Mucosa of descending colon (tissue), 3 donors: Measurements from ENCODE around the gene SUPT4H1. TPM values are rescaled to one million over a fixed set of nuclear protein-coding genes. Genes with fewer than 3 reads are reported as not detected.
A peak's percentile ranks its signal among the peaks of the same experiment; 100 is the strongest.

Experiments used
- ATAC-seq: fragments of 200-7000 bp; cut with Tn5 transposase; one replicate; pipeline ENCODE4 v1.9.1; 2020; ENCODE audit warnings: mild to moderate bottlenecking, moderate library complexity
- DNase-seq, 3 donors: peaks; one replicate each; pipeline ENCODE4 v3.0.0-alpha.2; 2020
- H3K36me3 ChIP-seq: fragments of 200-600 bp; one replicate; pipeline ENCODE4 v1.8.0; 2021; ENCODE audit warnings: low read depth, mild to moderate bottlenecking
- H3K4me1 ChIP-seq: fragments of 200-600 bp; one replicate; pipeline ENCODE4 v1.8.0; 2021; ENCODE audit warnings: low read depth, mild to moderate bottlenecking
- H3K4me3 ChIP-seq: fragments of 200-600 bp; one replicate; pipeline ENCODE4 v1.8.0; 2021; ENCODE audit warnings: mild to moderate bottlenecking
- H3K9me3 ChIP-seq: fragments of 200-600 bp; one replicate; pipeline ENCODE4 v1.8.0; 2021; ENCODE audit warnings: mild to moderate bottlenecking
- intact Hi-C, 2 donors: fragments of 100-400 bp; cut with DNase I in 1 of 2; cut with micrococcal nuclease in 1 of 2; formaldehyde crosslinking; loops; one replicate each; pipeline versions ENCODE4 v1.11.0 to v1.11.1; 2022; cut with DNase I, micrococcal nuclease
- total RNA-seq, 3 donors: library from RNA; stranded (reverse); fragmentation: NEBNext Ultra II Directional in 2 of 3; extraction: Animal tissue kit (Norgen Biotek cat#: 25700) in 2 of 3; gene quantifications; one replicate each; pipeline versions ENCODE4 v1.2.1 to v1.2.4, GENCODE V29; 2021 to 2023
- TF ChIP-seq, protein P1 (sequence below): fragments of 200-600 bp; IDR thresholded peaks from one replicate; pipeline ENCODE4 v1.8.0; 2022; ENCODE audit warnings: antibody characterized with exemption, mild to moderate bottlenecking
- donor health status: DM: no; HTN: no; CAD: no; lungs with moderate emphysema.
- donor health status: DM: no; HTN: no; CAD: no.
- donor health status: DM: no; HTN: yes; CAD: no.

Gene SUPT4H1
- total RNA-seq, 3 donors from 2014 or later: 57.9 to 79.5 (median 68.9) TPM

DNA sequence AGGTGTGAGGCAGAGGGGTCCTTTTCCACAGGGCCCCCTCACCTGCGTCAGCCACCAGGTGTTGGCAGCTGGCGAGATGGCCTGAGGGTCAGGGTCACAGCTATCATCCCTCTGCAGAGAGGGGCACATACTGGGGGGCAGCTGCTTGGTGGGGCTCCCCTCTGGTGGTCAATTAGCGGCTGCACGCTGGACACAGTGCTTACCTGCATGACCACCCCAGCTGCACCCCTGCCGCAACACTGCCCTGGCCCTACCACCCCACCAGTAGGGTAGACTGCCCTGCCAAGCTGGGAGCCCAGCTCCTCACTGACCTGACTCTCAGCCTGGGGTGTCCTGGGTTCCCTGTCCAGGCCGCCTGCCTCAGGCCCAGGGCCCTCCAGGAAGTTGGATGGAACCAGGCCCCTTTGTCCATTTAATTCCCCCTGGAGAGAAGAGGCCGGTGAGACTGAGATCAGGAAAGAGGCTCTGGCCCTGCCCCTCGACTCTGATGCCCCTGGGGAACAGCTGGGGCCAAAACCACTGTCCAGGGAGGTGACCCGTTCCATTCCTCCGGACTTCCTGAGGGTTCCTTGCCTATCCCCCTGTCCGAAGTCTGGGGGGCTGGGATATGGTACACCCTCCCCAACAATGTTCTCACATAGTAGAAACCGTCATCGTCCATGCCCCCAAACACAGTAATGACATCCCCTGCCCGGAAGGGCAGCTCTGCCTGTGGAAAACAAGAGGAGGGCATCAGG lies 47.1 kb downstream of the SUPT4H1 start:
- no peaks in the 10 kb centered on the region for H3K36me3 ChIP-seq
- no peaks in the 10 kb centered on the region for H3K9me3 ChIP-seq
- H3K4me3 ChIP-seq: no peak overlapping the region
- intact Hi-C loops: no loop called here
- no peaks in the 10 kb centered on the region for H3K4me1 ChIP-seq
- TF ChIP-seq, protein P1, sequence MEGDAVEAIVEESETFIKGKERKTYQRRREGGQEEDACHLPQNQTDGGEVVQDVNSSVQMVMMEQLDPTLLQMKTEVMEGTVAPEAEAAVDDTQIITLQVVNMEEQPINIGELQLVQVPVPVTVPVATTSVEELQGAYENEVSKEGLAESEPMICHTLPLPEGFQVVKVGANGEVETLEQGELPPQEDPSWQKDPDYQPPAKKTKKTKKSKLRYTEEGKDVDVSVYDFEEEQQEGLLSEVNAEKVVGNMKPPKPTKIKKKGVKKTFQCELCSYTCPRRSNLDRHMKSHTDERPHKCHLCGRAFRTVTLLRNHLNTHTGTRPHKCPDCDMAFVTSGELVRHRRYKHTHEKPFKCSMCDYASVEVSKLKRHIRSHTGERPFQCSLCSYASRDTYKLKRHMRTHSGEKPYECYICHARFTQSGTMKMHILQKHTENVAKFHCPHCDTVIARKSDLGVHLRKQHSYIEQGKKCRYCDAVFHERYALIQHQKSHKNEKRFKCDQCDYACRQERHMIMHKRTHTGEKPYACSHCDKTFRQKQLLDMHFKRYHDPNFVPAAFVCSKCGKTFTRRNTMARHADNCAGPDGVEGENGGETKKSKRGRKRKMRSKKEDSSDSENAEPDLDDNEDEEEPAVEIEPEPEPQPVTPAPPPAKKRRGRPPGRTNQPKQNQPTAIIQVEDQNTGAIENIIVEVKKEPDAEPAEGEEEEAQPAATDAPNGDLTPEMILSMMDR: no peak
- DNase-seq: no peak
- no peak for ATAC-seq

GRCh38 chr17:58303971-58304749 lies 47.8 kb downstream of the SUPT4H1 start:
- no peaks in the 10 kb centered on the region for H3K9me3 ChIP-seq
- TF ChIP-seq, protein P1: peak; percentile 52
- intact Hi-C loops: no loop called here
- no peaks in the 10 kb centered on the region for H3K36me3 ChIP-seq
- no peak overlapping the region for H3K4me3 ChIP-seq
- no peaks in the 10 kb centered on the region for H3K4me1 ChIP-seq
- peak; percentile 90 for ATAC-seq
- peak in 2 of 3 donors; percentile 39 to 62 for DNase-seq

DNA sequence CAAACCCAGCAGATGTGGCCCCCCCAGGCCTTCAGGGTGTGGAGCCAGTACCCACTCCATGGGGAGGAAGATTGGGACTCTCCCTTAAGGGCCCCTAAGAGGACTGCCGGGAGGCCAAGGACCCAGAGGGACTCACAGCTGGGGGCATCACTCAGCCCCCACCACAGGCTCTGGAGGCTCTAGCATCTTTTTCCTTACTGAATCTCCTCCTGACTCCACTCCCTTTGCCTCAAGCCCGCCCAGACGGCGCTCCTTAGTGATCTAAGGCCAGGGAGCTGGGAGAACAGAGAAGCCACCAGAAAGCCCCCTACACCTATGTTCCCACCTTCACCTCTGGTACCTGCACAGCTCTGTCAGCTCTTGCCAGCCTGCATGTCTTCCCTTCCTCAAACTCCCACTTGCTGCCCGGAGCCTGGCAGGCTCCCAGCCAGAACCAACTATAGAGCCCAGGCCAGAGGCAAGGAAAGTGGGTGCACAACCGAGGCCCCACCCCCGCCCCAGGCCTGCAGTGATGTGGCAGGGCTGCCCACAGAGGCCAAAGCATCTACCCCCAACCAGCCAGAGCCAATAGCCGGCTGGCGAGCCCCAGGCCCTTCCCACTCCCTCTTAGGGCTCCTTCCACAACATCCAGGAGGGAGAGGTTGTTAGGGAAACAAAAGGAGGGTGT lies 48.9 kb downstream of the SUPT4H1 start:
- Histone ChIP-seq H3K36me3 (no peaks in the 10 kb centered on the region), H3K4me3 (no peak overlapping the region), H3K9me3 (no peaks in the 10 kb centered on the region), H3K4me1 (no peaks in the 10 kb centered on the region)
- no peak for DNase-seq
- TF ChIP-seq, protein P1: no peak
- no peak for ATAC-seq
- intact Hi-C loops: no loop called here

DNA sequence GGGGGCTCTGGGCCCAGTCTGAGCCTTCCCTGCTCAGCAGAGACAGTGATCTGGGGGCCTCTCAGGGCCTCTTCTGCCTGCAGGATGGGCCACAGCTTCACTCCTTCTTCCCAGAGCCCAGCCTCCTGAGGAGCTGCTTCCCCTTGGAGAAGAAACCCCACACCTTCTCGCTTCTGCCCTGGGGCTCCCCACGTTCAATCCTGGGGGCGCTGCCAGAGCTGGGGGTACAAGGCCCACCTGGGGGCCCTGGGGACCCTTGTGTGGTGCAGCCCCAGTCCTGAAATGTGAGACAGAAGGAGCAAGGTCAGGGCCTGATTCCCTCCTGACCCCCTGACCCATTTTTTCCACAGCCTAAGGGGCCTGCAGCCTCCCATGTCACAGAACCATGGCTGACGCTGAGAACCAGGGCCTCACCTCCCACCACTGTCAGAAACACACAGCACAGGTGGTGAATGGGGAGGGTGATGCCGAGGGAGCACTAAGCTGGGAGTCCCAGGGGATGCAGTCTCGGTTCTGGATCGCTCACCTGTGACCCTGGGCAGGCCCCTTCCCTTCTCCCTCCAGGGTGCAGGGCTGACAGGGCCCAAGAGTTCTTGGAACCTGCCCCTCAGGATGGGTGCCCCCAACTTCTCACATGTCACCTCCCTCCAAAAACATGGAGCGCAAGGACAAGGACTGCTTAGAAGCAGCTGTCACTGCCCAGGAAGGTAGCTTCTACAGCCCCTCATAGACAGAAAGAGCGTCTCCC lies 49.7 kb downstream of the SUPT4H1 start:
- Histone ChIP-seq H3K36me3 (no peaks in the 10 kb centered on the region), H3K9me3 (no peaks in the 10 kb centered on the region), H3K4me1 (no peaks in the 10 kb centered on the region), H3K4me3 (no peak overlapping the region)
- TF ChIP-seq, protein P1: no peak
- DNase-seq: no peak
- intact Hi-C loops: no loop called here
- no peak for ATAC-seq

- DNase-seq (no peak), ATAC-seq (no peak)
- H3K4me3 ChIP-seq: no peak overlapping the region
- intact Hi-C loops: no loop called here
- H3K4me1 ChIP-seq: no peaks in the 10 kb centered on the region
- H3K9me3 ChIP-seq: no peaks in the 10 kb centered on the region
- no peaks in the 10 kb centered on the region for H3K36me3 ChIP-seq
- TF ChIP-seq, protein P1: no peak
Observed at GRCh38 chr17:58301504-58302150, 50.4 kb downstream of the SUPT4H1 start.
